Neural crest cell (in vitro differentiated cells): Measurements from ENCODE around the gene JUP. TPM values are rescaled to one million over a fixed set of nuclear protein-coding genes. Genes with fewer than 3 reads are reported as not detected.

Experiments
- DNase-seq: peaks from one replicate; pipeline ENCODE4 v3.0.0; 2021; ENCODE audit warnings: low read depth, mixed read lengths, low spot score
- H3K27ac Mint-ChIP-seq: one replicate; pipeline ENCODE4 v1.8.0; 2021; ENCODE audit warnings: mild to moderate bottlenecking, mixed read lengths; ENCODE audit not compliant: unreplicated experiment
- H3K27me3 Mint-ChIP-seq: 2 replicates; pipeline ENCODE4 v1.8.0; 2021; ENCODE audit warnings: low read depth, mild to moderate bottlenecking, mixed read lengths
- H3K36me3 Mint-ChIP-seq: 2 replicates; pipeline ENCODE4 v1.8.0; 2021; ENCODE audit warnings: low read depth, mild to moderate bottlenecking, mixed read lengths
- H3K4me1 Mint-ChIP-seq: 2 replicates; pipeline ENCODE4 v1.8.0; 2021; ENCODE audit warnings: mixed read lengths
- H3K4me3 Mint-ChIP-seq: one replicate; pipeline ENCODE4 v1.8.0; 2021; ENCODE audit warnings: mild to moderate bottlenecking, mixed read lengths
- H3K9me3 Mint-ChIP-seq: 2 replicates; pipeline ENCODE4 v1.8.0; 2021; ENCODE audit warnings: mixed read lengths
- total RNA-seq: library from RNA; stranded (reverse); gene quantifications from 2 replicates; pipeline ENCODE4 v1.2.1, GENCODE V29; 2021
- TF ChIP-seq, protein P1 (sequence below): fragments of 200-600 bp; sonication (generic); conservative IDR thresholded peaks from 2 replicates; pipeline ENCODE4 v1.5.0; 2021; ENCODE audit warnings: antibody characterized with exemption, mild to moderate bottlenecking

Gene JUP
- total RNA-seq, 1 donor from 2014 or later = 23.5 TPM

DNA sequence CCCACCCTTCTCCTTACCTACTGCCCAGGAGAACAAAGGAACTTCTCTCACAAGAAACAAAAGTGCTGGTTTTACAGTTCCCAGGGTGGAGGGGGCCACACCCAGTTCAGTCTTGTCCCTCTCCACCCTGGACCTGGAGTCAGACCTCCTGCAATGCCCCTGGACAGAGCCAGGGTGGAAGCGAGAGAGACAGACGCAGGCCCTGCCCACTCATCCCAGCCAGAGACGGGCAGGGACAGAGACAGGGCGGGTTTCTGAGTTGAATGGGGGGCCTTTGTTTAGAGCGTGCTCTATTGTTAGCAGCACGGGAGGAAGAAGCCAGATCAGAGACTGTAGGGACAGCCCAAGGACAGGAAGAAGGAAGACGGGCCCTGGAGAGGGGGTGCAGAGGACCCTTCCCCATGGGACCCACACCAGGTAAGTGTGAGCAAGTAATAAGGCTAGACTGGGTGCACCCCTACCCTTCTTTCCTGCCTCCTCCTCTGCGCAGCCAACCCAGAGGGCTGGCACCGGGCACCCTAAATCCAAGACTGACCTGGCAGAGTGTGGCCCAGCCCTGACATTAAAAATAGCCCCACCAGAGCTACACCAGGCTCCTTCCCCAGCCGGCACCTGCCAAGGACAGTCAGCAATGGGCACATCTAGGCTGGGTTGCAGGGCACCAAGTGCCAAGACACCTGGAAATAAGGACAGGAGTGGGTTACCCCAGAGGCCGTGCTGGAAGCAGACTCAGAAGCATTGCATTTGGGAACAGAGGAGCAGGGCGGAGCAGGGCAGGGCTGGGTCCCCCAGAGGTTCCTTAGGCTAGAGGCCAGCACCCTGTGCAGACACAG lies 10.9 kb downstream of the JUP start:
- no peaks in the 10 kb centered on the region for H3K27me3 Mint-ChIP-seq
- peak overlapping the region; percentile 90 for H3K27ac Mint-ChIP-seq
- peaks cover 37% of the 10 kb centered on the region for H3K4me1 Mint-ChIP-seq
- no peaks in the 10 kb centered on the region for H3K9me3 Mint-ChIP-seq
- peak; percentile 16 for DNase-seq
- TF ChIP-seq, protein P1, sequence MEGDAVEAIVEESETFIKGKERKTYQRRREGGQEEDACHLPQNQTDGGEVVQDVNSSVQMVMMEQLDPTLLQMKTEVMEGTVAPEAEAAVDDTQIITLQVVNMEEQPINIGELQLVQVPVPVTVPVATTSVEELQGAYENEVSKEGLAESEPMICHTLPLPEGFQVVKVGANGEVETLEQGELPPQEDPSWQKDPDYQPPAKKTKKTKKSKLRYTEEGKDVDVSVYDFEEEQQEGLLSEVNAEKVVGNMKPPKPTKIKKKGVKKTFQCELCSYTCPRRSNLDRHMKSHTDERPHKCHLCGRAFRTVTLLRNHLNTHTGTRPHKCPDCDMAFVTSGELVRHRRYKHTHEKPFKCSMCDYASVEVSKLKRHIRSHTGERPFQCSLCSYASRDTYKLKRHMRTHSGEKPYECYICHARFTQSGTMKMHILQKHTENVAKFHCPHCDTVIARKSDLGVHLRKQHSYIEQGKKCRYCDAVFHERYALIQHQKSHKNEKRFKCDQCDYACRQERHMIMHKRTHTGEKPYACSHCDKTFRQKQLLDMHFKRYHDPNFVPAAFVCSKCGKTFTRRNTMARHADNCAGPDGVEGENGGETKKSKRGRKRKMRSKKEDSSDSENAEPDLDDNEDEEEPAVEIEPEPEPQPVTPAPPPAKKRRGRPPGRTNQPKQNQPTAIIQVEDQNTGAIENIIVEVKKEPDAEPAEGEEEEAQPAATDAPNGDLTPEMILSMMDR = no peak
- H3K36me3 Mint-ChIP-seq = no peaks in the 10 kb centered on the region
- peak overlapping the region; percentile 8 for H3K4me3 Mint-ChIP-seq

DNA sequence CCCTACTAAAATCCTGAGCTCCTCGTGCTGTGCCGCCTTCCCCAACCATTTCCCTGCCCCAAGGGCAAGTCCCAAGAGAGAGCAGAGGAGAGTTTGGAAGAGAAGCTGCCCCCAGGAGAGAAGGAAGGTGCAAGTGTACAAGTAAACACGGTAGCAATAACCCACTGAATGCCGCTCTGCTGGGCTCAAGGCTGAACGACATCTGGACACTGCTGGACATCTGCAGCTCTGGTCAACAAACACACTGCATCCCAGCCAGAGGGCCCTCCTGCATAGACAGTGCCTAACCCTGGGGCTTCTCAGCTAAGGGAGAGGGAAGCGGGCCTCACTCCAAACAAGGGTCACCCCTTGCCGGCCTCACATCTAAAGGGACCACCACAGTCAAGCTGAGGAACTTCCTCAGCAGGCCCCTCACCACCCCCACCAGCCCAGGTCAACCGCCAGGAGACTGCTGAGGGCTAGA lies 12.7 kb downstream of the JUP start:
- DNase-seq = no peak
- Mint-ChIP-seq H3K9me3 (no peaks in the 10 kb centered on the region), H3K4me1 (peaks cover 37% of the 10 kb centered on the region), H3K4me3 (peak overlapping the region; percentile 19), H3K27me3 (no peaks in the 10 kb centered on the region), H3K27ac (no peak overlapping the region), H3K36me3 (no peaks in the 10 kb centered on the region)
- TF ChIP-seq, protein P1 = no peak

DNA sequence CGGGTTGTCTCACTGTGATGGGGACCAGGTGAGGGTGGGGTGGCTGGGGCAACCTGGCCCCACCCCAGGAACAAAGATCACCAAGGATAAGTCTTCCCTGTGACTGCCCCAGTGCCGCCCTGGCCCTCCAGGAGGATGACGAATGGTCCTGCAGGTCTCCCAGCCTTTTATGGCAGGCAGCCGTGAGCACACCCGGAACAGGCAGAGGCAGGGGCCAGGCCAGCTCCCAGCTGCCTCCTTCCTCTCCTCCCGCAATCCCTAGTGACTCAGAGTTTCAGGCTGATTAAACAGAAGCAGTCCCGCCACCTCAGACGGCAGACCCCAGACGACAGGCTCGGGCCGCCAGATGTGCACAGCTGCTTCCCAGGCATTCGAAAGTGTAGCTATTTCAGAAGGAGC lies 13.3 kb downstream of the JUP start:
- no peaks in the 10 kb centered on the region for H3K9me3 Mint-ChIP-seq
- TF ChIP-seq, protein P1 = no peak
- DNase-seq = no peak
- H3K27ac Mint-ChIP-seq = no peak overlapping the region
- H3K4me1 Mint-ChIP-seq = peaks cover 37% of the 10 kb centered on the region
- H3K27me3 Mint-ChIP-seq = no peaks in the 10 kb centered on the region
- H3K4me3 Mint-ChIP-seq = no peak overlapping the region
- no peaks in the 10 kb centered on the region for H3K36me3 Mint-ChIP-seq

DNA sequence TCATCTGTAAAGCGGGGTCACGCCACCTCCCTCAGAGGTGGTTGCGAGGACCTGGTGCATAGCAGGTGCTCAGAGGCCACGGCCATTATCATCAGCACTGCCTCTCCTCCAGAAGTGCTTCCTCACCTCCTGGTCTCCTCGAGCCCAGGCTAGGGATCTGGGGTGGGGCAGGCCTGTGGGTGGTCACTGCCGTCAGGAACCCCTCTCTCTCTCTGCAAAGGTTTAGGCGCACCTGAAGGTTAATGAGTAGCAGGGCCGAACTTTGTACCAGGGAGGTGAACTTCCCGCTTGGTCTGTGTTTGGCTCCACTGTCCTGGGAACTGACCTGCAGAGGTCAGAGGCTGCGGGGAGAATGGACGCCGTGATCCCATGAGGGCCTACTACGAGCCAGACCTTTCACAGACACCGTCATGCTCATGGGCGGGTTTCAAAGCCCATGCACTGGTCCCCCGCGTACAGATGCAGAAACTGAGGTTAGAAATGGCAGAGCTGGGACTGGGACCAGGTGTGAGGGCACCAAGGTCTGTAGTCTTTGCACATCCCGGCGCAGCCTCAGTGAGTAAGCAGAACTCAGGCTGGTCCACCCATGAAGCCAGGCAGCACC lies 13.8 kb downstream of the JUP start:
- no peaks in the 10 kb centered on the region for H3K9me3 Mint-ChIP-seq
- DNase-seq = no peak
- TF ChIP-seq, protein P1 = no peak
- H3K27ac Mint-ChIP-seq = peak overlapping the region; percentile 86
- peaks cover 37% of the 10 kb centered on the region for H3K4me1 Mint-ChIP-seq
- no peak overlapping the region for H3K4me3 Mint-ChIP-seq
- no peaks in the 10 kb centered on the region for H3K36me3 Mint-ChIP-seq
- H3K27me3 Mint-ChIP-seq = no peaks in the 10 kb centered on the region

DNA sequence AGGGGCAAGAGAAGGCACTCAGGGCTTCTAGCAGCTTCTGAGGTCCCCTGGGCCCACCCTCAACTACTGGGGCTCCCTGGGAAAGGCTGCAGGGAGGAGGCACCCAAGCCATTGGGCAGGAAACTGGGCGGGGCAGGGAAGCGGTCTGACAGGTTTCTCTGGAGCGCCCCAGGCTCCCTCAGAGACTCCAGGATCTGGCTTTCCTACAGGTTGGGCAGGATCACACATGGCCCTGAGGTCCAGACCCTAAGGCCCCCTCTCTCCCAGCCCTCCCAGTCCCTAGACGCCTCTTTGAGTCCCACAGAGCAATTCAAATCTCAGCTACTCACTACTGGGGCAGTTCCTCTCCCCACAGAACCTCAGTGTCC lies 14.3 kb downstream of the JUP start:
- H3K4me1 Mint-ChIP-seq = peaks cover 37% of the 10 kb centered on the region
- H3K27ac Mint-ChIP-seq = no peak overlapping the region
- no peaks in the 10 kb centered on the region for H3K9me3 Mint-ChIP-seq
- no peak overlapping the region for H3K4me3 Mint-ChIP-seq
- TF ChIP-seq, protein P1 = no peak
- no peak for DNase-seq
- H3K27me3 Mint-ChIP-seq = no peaks in the 10 kb centered on the region
- H3K36me3 Mint-ChIP-seq = no peaks in the 10 kb centered on the region
